Raji (cell line): Measurements from ENCODE around the gene BRCA2.

Source experiments
- POLR2A ChIP-seq: IDR thresholded peaks from 2 replicates; pipeline ENCODE4 v1.6.1; 2011; ENCODE audit warnings: low read depth, low read length, control low read depth; ENCODE audit not compliant: insufficient read depth

The BRCA2 gene

DNA sequence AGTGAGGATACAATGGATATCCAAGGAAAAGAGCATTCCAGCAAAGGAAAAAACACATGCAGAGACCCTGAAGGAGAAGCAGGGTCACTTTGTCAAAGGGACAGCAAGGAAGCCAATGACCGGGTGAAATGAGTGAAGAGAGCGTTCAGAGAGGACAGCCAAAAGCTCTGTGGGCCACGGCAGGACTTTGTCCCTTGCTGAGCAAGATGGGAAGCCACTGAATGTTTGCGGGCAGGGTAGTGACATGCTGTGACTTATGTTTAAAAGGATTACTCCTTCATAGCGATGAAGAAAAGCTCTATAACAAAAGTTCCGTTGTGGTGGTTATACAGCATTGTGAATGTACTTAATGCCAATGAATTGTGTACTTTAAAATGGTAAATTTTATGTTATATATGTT lies 16.6 kb upstream of the BRCA2 start:
- TF ChIP-seq POLR2A = no peak

DNA sequence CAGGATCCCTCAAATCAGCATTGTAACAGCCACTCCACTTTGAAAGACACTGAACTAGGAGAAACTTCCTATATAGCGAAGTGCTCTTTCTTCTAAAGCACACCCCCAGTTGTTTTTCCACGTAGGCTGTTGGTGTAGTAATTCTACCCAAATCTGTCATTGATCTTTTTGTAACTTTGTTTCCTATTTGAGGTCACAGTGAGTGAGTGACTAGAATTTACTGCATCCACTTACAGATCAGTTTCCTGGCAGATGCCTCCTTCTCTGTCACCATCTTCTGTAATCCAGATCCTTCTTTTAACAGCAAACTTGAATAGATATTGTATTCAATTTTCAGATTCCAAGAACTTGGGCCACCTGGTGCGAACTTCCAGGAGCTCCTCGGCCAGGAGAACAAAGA lies 15.4 kb upstream of the BRCA2 start:
- no peak for TF ChIP-seq POLR2A

DNA sequence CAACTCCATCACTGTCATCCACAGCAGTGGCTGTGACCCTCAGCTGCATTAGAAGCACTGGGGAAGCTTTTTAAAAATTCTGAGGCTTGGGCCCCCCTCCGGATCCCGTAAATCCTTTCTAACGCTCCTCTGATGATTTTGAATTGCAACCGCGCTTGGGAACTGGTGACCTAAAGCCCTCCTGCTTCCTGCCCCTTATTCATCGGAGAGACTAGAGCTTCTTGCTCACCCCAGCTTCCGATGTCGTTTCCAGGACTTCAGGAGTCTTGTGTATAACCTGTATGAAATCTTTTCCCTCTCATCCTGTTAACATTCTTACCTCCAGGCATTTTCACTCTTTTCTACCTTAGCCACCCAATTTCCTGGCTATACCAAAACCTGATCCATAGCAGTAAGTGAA lies 14.9 kb upstream of the BRCA2 start:
- no peak for TF ChIP-seq POLR2A

DNA sequence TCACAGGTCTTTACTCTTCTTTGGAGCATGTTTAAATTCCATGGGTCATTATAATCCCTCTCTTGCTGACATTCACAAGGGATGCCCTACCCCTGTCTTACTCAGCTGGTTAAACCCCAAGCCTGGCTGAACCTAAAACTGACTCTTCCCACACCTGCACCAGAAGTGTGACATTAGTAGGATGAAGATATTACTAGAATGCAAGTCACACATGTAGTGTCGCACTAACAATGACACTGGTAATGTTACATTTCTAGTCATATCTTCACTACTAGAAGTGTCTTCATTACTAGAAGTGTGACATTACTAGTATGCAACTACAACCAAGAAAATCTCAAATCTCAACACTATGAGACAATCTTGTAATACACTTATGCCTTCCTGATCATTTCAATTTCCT lies 14.4 kb upstream of the BRCA2 start:
- no peak for TF ChIP-seq POLR2A

DNA sequence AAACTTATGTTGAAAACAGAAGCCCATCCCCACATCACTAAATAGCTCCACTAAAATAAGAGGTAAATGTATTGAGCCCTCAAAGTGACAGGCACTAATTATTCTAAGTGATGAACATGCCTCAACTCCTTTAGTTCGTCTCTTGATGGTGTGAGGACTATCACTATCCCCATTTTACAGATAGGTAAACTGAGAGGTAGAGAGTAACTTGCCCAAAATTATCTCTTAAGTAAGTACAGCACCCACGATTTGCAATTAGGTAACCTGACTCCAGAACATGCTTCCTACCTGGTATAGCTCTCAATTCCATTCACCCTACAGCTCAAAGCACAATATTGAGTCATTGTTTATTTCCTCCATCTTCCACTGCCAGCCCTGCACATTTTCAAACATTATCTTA lies 12.8 kb upstream of the BRCA2 start:
- TF ChIP-seq POLR2A = no peak

DNA sequence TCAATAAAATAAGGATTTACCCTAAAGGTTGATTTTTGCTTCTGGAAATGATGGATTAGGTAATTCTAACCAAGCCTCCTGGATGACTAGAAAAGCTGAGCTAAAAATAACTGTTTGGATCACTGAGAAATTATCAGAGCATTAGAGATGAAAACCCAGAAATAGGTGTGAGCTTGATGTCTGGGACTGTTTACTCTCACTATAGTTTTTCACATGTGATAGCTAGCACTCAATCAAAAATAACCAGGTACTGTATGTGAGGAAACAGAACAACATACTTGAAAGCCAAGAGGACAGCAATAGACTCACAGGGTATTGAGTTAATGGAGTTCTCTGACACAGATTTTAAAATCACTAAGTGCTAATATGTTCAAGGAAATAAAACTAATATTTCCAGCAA lies 9.7 kb upstream of the BRCA2 start:
- no peak for TF ChIP-seq POLR2A

DNA sequence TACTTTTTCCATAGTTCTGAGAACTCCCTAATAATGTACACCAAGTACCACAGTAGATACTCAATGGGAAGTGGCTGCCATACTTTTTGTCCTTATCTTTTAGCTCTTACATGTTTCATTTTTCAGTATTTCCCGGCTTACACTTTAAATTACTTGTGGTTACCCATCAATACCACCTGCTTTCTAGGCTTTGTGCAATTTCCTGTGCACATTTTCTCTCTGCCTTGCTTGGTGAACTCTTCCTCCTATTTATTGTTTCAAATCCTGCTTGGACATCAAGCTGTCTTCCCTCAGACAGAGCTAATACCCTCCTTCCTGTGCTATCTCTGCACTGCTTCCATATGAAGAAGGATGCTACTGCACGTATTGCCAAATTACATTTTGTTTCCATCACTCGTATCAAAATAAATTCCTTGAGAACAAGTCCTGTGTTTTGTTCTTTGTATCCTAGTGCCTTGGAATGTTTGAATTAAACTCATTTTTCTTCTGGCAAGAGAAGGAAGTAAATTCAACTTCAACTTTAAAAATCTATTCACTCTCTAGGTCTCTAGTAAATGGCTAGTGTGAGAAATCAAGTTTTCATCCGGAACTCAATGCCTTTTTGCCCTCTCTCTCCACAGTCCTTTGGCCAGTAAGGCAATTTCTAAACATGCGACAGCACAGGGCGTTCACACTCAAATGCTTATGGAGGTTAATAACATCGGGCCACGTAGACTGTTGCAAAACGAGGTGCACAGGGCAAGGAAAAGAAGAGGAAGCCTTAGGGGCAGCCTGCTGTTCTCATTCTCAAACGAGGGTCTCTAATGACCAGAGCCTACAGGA lies 5.8 kb upstream of the BRCA2 start:
- no peak for TF ChIP-seq POLR2A

DNA sequence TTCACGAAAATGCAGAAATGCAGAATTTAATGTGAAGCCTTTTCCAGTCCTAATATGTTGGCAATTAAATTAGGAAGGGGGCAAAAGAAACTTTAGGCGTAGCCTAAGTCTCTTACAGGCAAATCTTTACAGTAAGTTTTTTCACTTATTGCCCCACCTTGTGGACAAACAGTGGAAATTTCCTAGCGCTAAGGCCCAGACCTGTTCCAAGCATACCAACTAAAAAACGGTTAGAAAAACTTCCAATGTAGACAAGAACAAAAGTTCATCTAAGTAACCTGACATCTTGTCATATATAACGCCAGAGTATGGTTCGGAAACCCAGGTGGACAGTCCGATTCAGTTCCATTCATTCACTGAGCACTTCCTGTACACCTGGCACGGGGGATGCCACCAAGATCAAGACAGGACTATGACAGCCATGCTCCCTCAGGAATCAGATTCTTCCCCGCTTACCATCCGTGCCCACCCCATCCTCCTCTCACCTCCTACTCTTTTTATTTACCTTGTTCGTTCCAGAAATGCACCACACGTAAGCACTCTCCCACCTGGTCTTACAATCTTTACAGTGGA lies 5.1 kb upstream of the BRCA2 start:
- TF ChIP-seq POLR2A = no peak

DNA sequence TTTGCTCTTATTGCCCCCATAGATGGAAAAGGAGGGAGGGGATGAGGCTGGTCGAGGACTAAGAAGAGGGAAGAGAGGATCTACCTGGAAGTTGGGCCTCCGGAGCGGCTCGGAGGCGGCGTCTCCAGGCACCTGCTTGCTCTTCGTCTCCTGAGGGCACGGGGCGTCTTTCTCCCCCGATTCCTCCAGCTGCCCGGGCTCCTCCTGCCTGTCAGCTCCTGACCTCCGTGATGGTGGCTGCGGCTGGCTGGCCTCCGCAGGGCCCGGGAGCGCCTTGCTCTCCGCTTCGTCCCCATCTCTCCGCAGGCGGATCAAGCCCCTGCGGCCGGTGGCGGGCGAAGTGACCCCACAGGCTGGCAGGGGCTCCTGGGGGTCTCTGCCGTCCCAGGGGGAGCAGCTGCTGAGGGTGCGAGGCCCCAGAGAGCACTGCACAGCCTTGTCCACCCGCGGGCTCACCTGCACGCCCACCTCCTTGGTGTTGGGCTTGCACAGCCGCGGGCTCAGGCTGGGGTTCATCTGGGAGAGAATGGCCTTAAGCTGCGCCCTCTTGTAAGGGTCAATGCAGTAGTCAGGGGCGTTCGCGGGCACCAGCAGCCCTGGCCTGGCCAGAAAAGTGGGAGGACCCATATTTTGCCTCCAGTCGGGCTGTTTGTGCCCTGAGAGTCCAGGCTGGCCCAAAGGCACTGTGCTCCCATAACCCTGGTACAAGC lies 4.0 kb upstream of the BRCA2 start:
- TF ChIP-seq POLR2A = no peak

DNA sequence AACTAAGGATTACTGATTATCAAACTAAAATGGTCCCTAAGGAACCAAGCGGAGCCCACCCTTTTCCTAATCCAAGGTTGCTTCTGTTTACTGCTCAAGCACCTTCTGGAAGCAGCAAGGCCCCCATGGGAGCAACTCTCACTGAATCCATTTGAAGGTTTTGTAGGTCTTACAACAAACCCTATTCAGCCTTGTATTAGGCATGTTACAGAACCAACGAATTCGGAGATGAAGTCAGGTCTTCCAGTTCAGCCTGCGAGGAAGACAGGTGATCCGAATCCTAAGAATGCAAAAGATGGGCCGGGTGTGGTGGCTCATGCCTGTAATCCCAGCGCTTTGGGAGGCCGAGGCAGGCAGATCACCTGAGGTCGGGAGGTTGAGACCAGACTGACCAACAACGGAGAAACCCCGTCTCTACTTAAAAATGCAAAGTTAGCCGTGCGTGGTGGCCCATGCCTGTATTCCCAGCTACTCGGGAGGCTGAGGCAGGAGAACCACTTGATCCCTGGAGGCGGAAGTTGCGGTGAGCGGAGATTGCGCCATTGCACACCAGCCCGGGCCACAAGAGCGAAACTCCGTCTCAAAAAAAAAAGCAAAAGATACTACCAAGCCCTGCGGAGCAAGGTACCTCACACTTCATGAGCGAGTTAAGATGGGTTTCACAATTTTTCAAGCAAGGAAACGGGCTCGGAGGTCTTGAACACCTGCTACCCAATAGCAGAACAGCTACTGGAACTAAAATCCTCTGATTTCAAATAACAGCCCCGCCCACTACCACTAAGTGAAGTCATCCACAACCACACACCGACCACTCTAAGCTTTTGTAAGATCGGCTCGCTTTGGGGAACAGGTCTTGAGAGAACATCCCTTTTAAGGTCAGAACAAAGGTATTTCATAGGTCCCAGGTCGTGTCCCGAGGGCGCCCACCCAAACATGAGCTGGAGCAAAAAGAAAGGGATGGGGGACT lies 754 bp upstream of the BRCA2 start:
- TF ChIP-seq POLR2A = no peak

DNA sequence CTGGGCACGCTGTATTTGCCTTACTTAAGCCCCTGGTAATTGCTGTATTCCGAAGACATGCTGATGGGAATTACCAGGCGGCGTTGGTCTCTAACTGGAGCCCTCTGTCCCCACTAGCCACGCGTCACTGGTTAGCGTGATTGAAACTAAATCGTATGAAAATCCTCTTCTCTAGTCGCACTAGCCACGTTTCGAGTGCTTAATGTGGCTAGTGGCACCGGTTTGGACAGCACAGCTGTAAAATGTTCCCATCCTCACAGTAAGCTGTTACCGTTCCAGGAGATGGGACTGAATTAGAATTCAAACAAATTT lies 676 bp downstream of the BRCA2 start:
- TF ChIP-seq POLR2A = no peak

DNA sequence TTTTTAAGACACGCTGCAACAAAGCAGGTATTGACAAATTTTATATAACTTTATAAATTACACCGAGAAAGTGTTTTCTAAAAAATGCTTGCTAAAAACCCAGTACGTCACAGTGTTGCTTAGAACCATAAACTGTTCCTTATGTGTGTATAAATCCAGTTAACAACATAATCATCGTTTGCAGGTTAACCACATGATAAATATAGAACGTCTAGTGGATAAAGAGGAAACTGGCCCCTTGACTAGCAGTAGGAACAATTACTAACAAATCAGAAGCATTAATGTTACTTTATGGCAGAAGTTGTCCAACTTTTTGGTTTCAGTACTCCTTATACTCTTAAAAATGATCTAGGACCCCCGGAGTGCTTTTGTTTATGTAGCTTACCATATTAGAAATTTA lies 1.2 kb downstream of the BRCA2 start:
- TF ChIP-seq POLR2A = no peak

DNA sequence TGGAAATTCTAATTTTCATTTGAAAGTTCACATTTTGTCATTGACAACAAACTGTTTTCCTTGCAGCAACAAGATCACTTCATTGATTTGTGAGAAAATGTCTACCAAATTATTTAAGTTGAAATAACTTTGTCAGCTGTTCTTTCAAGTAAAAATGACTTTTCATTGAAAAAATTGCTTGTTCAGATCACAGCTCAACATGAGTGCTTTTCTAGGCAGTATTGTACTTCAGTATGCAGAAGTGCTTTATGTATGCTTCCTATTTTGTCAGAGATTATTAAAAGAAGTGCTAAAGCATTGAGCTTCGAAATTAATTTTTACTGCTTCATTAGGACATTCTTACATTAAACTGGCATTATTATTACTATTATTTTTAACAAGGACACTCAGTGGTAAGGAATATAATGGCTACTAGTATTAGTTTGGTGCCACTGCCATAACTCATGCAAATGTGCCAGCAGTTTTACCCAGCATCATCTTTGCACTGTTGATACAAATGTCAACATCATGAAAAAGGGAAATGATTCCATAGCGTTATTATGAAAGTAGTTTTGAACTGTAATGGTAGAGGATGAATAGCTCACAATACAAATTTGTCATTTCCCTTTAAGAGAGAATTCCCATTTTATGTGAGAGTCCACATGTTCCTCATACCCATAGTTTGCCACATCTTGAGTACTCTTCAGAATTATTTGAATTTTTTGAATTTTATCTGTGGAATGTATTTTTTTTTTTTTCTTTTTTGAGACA lies 2.6 kb downstream of the BRCA2 start:
- no peak for TF ChIP-seq POLR2A

DNA sequence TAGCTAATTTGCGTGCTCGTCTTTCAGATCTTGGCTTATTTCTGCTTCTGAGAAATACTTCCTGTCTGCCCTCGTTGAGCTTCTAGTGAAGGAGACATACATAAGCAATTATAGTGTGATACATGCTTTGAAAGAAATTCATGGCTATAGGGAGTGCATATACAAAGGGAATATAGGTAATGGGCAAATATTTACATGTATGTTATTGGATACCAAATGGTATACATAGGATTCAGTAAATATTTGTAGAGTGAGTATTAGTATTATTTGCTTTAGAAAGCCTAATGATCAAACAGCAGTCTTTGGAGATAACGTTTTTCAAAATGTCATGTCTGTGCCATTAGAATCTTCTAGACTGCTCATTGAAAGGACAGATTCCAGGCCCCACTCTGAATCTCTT lies 5.2 kb downstream of the BRCA2 start:
- TF ChIP-seq POLR2A = no peak

DNA sequence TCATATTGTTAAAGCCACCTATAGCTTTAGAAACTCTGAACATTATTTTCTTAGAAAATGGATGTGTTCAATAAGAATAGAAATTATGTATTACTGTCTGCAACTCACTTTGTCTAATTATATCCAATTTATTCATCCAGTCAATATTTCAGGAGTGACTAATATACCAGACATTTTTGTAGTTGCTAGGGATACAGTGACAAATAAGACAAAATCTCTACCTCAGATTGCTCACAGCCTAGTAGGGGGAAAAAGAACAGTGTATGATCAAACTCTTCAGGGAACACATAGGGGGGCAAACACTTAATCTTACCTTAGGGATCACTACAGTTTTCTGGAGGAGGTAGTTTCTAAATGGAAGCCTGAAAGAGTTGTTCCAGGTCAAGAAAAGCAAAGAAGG lies 8.6 kb downstream of the BRCA2 start:
- TF ChIP-seq POLR2A = no peak
